VCaP (cell line): Measurements from ENCODE around the gene ZBTB16.

ENCODE experiments used
- H3K27ac ChIP-seq: fragments of 450-650 bp; 2 replicates; pipeline ENCODE4 v1.5.1; 2017
- CTCF ChIP-seq: fragments of 450-650 bp; conservative IDR thresholded peaks from 2 replicates; pipeline ENCODE4 v1.5.1; 2017; ENCODE audit warnings: mild to moderate bottlenecking, moderate library complexity

Gene ZBTB16

GRCh38 chr11:114033066-114033465 lies 26.4 kb upstream of the ZBTB16 start:
- no peak for TF ChIP-seq CTCF
- H3K27ac ChIP-seq = peak overlapping the region; percentile 37; the same call in 1 of the 2 replicates

- H3K27ac ChIP-seq = peak overlapping the region; percentile 37
- TF ChIP-seq CTCF = no peak; the same call in 1 of the 2 replicates
Measured at GRCh38 chr11:114033572-114033971, 25.9 kb upstream of the ZBTB16 start.

- TF ChIP-seq CTCF = no peak
Measured at GRCh38 chr11:114034956-114035355, 24.6 kb upstream of the ZBTB16 start.

GRCh38 chr11:114036147-114036811 lies 23.2 kb upstream of the ZBTB16 start:
- peak; percentile 98 for TF ChIP-seq CTCF
- H3K27ac ChIP-seq = peak overlapping the region; percentile 87

More at GRCh38 chr11:114034956-114035355, 24.6 kb upstream of the ZBTB16 start:
- H3K27ac ChIP-seq = peak overlapping the region; percentile 87; the same call in 1 of the 2 replicates

GRCh38 chr11:114036958-114037357 lies 22.6 kb upstream of the ZBTB16 start:
- H3K27ac ChIP-seq = peak overlapping the region; percentile 87
- TF ChIP-seq CTCF = no peak

- H3K27ac ChIP-seq = no peak overlapping the region; the same call in 1 of the 2 replicates
Measured at GRCh38 chr11:114039551-114039950, 20.0 kb upstream of the ZBTB16 start.

GRCh38 chr11:114040706-114041211 lies 18.8 kb upstream of the ZBTB16 start:
- H3K27ac ChIP-seq = peak overlapping the region; percentile 64
- no peak for TF ChIP-seq CTCF

More at GRCh38 chr11:114039551-114039950, 20.0 kb upstream of the ZBTB16 start:
- TF ChIP-seq CTCF = no peak
